GM12873 (cell line): Measurements from ENCODE around the gene PPFIA1.

Source experiments
- TF ChIP-seq, protein P1 (sequence below): IDR thresholded peaks from 2 replicates; pipeline ENCODE4 v1.5.1; 2012; ENCODE audit warnings: low read depth, mild to moderate bottlenecking, moderate library complexity, low read length, control low read depth; ENCODE audit not compliant: insufficient read depth; ENCODE audit errors: missing control alignments

Gene PPFIA1

DNA sequence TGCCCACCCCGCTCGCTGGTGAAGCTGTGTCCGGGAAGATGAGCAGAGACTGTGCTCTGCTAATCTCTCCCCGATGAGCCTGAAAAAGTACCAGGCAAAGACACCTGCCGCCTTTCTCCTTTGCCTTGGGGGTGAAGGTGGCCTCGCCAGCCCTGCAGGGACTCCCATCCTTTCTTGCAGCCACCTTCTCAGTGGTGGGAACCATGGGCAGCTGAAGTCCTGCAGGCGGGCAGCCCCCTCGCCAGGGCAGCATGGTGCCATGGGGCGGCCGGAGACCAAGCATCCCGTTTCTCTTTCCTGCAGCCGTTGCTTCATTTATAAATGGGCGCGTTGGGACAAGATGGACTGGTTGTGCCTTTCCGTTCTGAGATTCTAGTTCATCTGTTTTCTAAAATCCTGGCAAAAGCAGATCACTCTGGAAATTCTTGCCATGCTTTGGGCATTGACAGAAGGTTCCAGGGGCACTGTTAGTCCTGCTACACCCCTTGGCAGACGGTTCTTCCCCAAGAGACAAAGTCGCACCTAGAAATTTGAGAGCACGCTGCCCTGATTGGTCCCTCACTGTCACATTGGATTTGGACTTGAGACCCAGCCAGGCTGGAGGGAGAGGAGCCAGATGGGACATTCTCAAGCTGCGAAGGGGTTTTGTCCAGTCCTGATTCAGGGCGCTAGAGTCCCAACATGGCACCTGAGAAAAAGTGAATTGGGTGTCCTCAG lies 135.3 kb downstream of the PPFIA1 start:
- TF ChIP-seq, protein P1, sequence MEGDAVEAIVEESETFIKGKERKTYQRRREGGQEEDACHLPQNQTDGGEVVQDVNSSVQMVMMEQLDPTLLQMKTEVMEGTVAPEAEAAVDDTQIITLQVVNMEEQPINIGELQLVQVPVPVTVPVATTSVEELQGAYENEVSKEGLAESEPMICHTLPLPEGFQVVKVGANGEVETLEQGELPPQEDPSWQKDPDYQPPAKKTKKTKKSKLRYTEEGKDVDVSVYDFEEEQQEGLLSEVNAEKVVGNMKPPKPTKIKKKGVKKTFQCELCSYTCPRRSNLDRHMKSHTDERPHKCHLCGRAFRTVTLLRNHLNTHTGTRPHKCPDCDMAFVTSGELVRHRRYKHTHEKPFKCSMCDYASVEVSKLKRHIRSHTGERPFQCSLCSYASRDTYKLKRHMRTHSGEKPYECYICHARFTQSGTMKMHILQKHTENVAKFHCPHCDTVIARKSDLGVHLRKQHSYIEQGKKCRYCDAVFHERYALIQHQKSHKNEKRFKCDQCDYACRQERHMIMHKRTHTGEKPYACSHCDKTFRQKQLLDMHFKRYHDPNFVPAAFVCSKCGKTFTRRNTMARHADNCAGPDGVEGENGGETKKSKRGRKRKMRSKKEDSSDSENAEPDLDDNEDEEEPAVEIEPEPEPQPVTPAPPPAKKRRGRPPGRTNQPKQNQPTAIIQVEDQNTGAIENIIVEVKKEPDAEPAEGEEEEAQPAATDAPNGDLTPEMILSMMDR = no peak

DNA sequence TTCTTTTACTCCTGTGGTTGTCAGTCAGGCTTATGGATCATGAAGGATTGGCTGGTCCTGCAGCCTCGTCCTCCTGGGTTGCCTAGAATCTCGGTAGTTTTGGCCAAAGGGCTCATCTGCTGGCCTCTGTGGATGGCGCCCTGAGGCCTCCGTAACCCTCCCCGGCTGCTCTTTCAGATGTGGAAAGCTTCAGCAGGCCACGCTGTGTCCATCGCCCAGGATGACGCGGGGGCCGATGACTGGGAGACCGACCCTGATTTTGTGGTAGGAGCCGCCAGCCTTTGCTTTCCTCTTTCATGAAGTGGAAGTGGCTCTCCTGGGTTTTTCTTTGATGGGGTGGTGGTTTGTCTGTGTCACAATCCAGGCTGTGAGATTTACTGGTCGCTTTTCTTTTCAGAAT lies 136.6 kb downstream of the PPFIA1 start:
- TF ChIP-seq, protein P1 = no peak

DNA sequence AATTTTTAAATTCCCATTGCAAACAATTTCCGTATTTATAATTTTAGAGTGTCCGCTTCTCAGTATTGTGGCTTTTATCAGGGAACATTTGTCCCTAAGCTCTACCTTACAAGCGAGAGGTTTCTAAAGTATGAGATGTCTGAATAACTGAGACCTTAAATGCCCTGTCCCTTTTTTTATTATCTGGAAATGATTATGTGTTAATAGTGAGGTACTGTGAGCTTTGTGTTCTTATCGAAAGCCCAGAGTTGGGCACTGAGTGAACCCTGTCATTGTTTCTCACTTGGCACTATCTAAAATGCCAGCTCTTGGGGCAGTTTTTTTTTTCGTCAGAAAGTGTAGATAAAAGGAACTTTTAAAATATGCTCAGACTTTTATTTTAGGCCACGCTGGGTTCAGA lies 137.3 kb downstream of the PPFIA1 start:
- TF ChIP-seq, protein P1 = no peak

DNA sequence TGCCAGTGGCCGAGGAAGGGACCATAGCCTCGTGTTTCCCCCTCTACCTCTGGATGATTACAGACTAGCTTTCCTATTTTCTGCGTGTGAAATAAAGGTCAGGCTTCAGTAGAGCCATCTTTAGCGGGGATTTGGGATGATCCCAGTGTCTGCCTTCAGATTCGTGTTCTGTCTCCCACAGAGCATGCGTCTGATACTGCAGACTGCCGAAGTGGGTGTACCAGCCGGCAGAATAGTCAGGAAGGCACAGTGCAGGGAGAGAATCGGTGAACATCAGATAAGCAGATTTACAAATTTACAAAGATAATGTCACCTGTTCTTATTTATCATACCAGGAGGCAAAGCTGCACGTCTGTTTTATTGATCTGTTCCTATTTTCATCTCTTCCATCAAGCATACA lies 138.9 kb downstream of the PPFIA1 start:
- TF ChIP-seq, protein P1 = no peak

DNA sequence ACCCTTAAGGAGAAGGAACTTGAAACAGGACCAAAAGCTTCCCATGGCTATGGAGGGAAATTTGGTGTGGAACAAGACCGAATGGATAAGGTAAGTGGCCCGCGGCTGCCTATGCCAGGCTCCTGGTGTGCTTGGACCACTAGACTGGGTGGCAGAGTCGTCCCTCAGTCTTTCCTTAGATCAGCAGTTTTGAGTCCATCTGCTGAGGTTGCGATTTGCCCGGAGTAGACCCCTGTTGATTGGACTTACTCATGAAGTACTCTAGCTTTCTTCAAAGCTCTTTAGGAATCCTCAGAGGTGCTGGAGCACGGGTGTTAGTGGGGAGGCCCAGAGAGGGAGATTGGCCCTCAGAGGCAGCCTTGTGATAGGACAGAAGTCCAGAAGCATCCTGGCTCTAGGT lies 139.4 kb downstream of the PPFIA1 start:
- TF ChIP-seq, protein P1 = no peak

DNA sequence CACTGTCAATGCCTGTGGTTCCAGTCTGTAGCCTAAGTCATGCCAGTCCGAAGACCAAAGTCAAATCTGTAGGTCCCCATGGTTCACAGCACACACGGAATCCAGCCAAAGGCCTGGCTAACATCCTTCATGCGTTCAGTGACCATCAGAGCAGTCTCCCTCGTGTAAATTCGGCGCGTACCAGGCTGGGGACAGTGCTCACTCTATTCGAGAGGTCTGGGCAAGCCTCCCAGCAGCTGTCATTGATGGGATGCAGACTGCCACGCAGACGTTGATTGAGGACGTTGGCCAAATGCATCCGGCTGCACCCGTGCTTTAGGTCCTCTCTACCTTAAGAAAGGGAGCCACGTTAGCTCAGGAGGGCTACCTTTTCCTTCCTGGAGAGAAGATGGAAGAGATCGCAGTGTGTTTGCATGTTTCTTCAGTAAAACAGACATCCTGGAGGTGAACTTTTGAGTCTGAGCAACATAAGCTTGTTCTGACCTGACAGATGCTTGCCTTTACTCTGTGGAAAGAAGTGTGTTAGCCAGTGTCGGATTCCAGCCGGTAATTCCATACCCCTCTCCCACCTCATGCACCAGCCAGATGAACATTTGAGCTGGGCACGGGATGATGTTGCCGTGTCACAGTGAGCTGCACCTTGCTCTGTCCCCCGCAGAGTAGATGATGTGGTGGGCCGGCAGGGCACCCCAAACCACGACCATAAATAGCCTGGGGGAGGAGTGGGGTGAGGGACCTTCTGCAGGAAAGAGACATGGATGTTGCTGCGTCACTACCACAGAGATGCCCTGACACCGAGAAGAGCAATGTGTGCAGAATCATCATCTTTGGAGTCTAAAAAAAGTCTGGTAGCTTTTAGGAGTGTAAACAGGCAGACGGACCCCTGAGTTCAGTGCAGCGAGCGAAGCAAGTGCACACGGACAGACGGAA lies 140.1 kb downstream of the PPFIA1 start:
- TF ChIP-seq, protein P1 = no peak
